ENCODE measurements around the gene NKAIN1. TPM values are rescaled to one million over a fixed set of nuclear protein-coding genes. Genes with fewer than 3 reads are reported as not detected.

The NKAIN1 gene
- total RNA-seq (2016; rRNA removed; fragmentation: Illumina TruSeq; extraction: Trizol), result 0.29 TPM in 1 of 2 replicates, not detected in the other
- total RNA-seq (2016; cell fraction: cytosol; rRNA removed; fragmentation: Illumina TruSeq; extraction: Trizol; ENCODE audit: low read depth), result 0.20 and 0.26 TPM in 2 replicates
- total RNA-seq (2016; cell fraction: insoluble cytoplasmic fraction; rRNA removed; fragmentation: Illumina TruSeq; extraction: Trizol), result 0.26 and 0.27 TPM in 2 replicates
- total RNA-seq (2016; cell fraction: membrane; rRNA removed; fragmentation: Illumina TruSeq; extraction: Trizol), result 0.37 and 0.79 TPM in 2 replicates
- total RNA-seq (2016; cell fraction: nucleus; rRNA removed; fragmentation: Illumina TruSeq; extraction: Trizol), result 0.31 TPM in 1 of 2 replicates, not detected in the other
- polyA plus RNA-seq (2011; rRNA removed), result 0.20 and 0.40 TPM in 2 replicates
- polyA plus RNA-seq (2011; cell fraction: cytosol; rRNA removed), result 0.17 and 0.28 TPM in 2 replicates
- 0.59 TPM in 1 of 2 replicates, not detected in the other for polyA plus RNA-seq (2011; cell fraction: nucleus; rRNA removed)
- polyA plus RNA-seq (2012), result 0.19 TPM in 1 of 2 replicates, not detected in the other
- 0.33 and 0.54 TPM in 2 replicates for polyA plus RNA-seq (2016; cell fraction: cytosol; fragmentation: Illumina TruSeq; extraction: Trizol; ENCODE audit: low read depth)
- 0.26 and 0.47 TPM in 2 replicates for polyA plus RNA-seq (2016; cell fraction: insoluble cytoplasmic fraction; fragmentation: Illumina TruSeq; extraction: Trizol; ENCODE audit: low read depth)
- 0.57 and 1.3 TPM in 2 replicates for polyA plus RNA-seq (2016; cell fraction: membrane; fragmentation: Illumina TruSeq; extraction: Trizol; ENCODE audit: low read depth)
- not detected in 2 replicates for polyA plus RNA-seq (2016; cell fraction: nucleus; fragmentation: Illumina TruSeq; extraction: Trizol; ENCODE audit: insufficient read depth, low read depth)
- 0.63 and 3.7 TPM in 2 replicates for polyA minus RNA-seq (2011; rRNA and poly(A)+ RNA removed; ENCODE audit: low replicate concordance)
- polyA minus RNA-seq (2011; cell fraction: cytosol; rRNA and poly(A)+ RNA removed), result not detected in 2 replicates
- polyA minus RNA-seq (2011; cell fraction: nucleus; rRNA and poly(A)+ RNA removed), result not detected in 2 replicates
- percentile 19 among the genes with signal in this experiment for Bru-seq, nascent RNA
- percentile 17 among the genes with signal in this experiment for BruChase-seq, experiment 1, labeled RNA remaining after a 6-hour chase
- BruChase-seq, experiment 2, labeled RNA remaining after a 2-hour chase, result percentile 19 among the genes with signal in this experiment
- long read RNA-seq, experiment 1, result 0 reads
- long read RNA-seq, experiment 2, partial matches to known transcripts, result 0 of 1 reads
- long read RNA-seq, experiment 2, other reads (novel, unspliced or antisense), result 0 of 1 reads

DNA sequence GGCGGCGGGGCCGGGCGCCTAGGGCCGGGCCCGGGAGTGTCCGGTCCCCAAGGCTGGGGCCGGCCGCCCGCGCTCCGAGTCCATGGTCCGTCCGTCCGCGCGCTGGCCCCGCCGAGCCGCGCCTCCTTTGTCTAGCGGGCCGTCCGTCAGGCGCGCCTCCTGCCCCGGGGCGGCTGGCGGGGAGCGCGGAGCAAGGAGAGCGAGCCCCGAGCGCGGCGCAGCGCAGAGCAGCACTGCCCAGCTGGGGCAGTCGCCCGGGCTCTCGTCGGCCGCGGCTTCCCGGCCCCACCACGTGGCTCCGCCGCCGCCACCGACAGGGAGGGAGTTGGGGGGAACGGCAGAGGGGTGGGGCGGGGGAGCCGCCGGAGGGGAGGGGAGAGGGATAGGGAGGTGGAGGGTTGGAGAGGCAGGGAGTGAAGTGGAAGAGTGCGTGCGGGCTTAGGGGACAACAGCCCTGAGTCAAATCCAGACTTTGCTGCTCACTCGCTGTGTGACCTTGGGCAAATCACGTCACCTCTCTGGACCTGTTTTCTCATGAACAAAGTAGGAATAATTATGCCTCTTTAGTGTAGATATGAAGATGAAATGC is at the start of gene NKAIN1:
Gene NKAIN1 (minus strand): TSS at position 235 of the 589 bp plus-strand sequence. CDS start 340 bp downstream, outside the sequence.
- no peaks in the 10 kb centered on the region for H3K79me2 ChIP-seq (ENCODE audit: insufficient read depth, low read length)
- FAIRE-seq (no peak), ATAC-seq (peak; percentile 82), DNase-seq (ENCODE audit: low spot score) (no peak)
- H3K9me3 ChIP-seq (ENCODE audit: low read length), result no peaks in the 10 kb centered on the region
- 4% methylated on average over 17 of the region's 57 CpGs for WGBS (ENCODE audit: low lambda C conversion rate)
- ChIA-PET CTCF (ENCODE audit: low intra/inter-chr PET ratio, low total read pairs) (no interaction called here), POLR2A (no interaction called here)
- H4K20me1 ChIP-seq (ENCODE audit: insufficient read depth, low read length), result peaks cover 4% of the 10 kb centered on the region; the same call in 1 of the 2 replicates
- peak within 1 kb of the TSS; percentile 18 to 63 (median 60); a peak in 4 of 6 replicates for H3K4me3 ChIP-seq (replicated peaks in 1 of 3; ENCODE audit: insufficient read depth in 1 of 3, low read depth in 2 of 3, low read length in 3 of 3)
- H3K4me1 ChIP-seq (ENCODE audit: insufficient read depth, low read length), result peaks cover 13% of the 10 kb centered on the region
- intact Hi-C loops (cut with micrococcal nuclease; ENCODE audit: unreplicated experiment), result no loop called here
- H3K4me2 ChIP-seq (ENCODE audit: low read depth, low read length), result peak within 1 kb of the TSS; percentile 59
- no peak within 1 kb of the TSS for H3K9ac ChIP-seq (ENCODE audit: insufficient read depth, low read depth, low read length)
- peaks cover 10 to 56% of the 10 kb centered on the region in 2 experiments; a peak in 4 of 5 replicates for H3K27me3 ChIP-seq (ENCODE audit: control insufficient read depth in 1 of 2, insufficient read depth in 2 of 2, low read length in 2 of 2)
- BruUV-seq (replicated peaks), result no TSS peak
- H3K36me3 ChIP-seq (replicated peaks in 1 of 2; ENCODE audit: control insufficient read depth in 1 of 2, insufficient read depth in 2 of 2, low read length in 2 of 2), result no peaks in the 10 kb centered on the region
- H2AFZ ChIP-seq (ENCODE audit: low read length), result no peak within 1 kb of the TSS
- in situ Hi-C loops (cut with HindIII; ENCODE audit: extremely low pct_ligation_motif_present, low pct_unique_long_range_greater_than_20kb), result no loop called here
- no peak within 1 kb of the TSS for H3K27ac ChIP-seq (ENCODE audit: extremely low read length, insufficient read depth, low read length)
- TF ChIP-seq ZFY (CRISPR knock-in tag; IDR thresholded peaks at IDR 0.05) (0 out of 2 replicates have a peak, but pooled peaks have one; percentile 17), ZNF766 (CRISPR knock-in tag; IDR thresholded peaks at IDR 0.05; ENCODE audit: borderline replicate concordance) (no peak), ZNF101 (CRISPR knock-in tag; IDR thresholded peaks at IDR 0.05; ENCODE audit: borderline replicate concordance, low read depth) (no peak), ZBTB20 (CRISPR knock-in tag; IDR thresholded peaks at IDR 0.05; ENCODE audit: borderline replicate concordance, low read depth) (no peak), AFF4 (CRISPR knock-in tag; IDR thresholded peaks at IDR 0.05) (no peak), ZFX (CRISPR knock-in tag; IDR thresholded peaks at IDR 0.05; ENCODE audit: low read depth) (0 out of 2 replicates have a peak, but pooled peaks have one; percentile 23), PLRG1 (conservative IDR thresholded peaks at IDR 0.05) (no peak), SRF (IDR thresholded peaks at IDR 0.05; ENCODE audit: low read depth, low read length) (no peak), HNRNPLL (IDR thresholded peaks at IDR 0.05; ENCODE audit: low read depth, low read length, poor library complexity, severe bottlenecking) (peak; percentile 9), ARNT (IDR thresholded peaks at IDR 0.05) (no peak), ZNF768 (CRISPR knock-in tag; IDR thresholded peaks at IDR 0.05) (peak; percentile 94), RNF2 (conservative IDR thresholded peaks at IDR 0.05; ENCODE audit: low read depth) (no peak), DNMT3B (CRISPR knock-in tag; conservative IDR thresholded peaks at IDR 0.05) (no peak), HDAC2 (CRISPR knock-in tag; IDR thresholded peaks at IDR 0.05) (no peak)
- TF ChIP-seq, protein P1, sequence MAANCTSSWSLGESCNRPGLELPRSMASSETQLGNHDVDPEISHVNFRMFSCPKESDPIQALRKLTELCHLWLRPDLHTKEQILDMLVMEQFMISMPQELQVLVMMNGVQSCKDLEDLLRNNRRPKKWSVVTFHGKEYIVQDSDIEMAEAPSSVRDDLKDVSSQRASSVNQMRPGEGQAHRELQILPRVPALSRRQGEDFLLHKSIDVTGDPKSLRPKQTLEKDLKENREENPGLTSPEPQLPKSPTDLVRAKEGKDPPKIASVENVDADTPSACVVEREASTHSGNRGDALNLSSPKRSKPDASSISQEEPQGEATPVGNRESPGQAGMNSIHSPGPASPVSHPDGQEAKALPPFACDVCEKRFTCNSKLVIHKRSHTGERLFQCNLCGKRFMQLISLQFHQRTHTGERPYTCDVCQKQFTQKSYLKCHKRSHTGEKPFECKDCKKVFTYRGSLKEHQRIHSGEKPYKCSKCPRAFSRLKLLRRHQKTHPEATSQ (CRISPR knock-in tag; IDR thresholded peaks at IDR 0.05; ENCODE audit: borderline replicate concordance), result no peak

Measured in HepG2 (cell line).